ENCODE results near the gene LRP1B. TPM values are rescaled to one million over a fixed set of nuclear protein-coding genes. Genes with fewer than 3 reads are reported as not detected.

LRP1B gene
- total and polyA plus RNA-seq, 2 donors from 2014 or later = 0.69 to 1.2 TPM

- no peak for DNase-seq
- no peak overlapping the region for H3K9ac ChIP-seq (ENCODE audit: low read length in 3 of 3)
These were observed 420.1 kb downstream of the LRP1B start for GRCh38 chr2:141710589-141711239.

GRCh38 chr2:141709756-141710155, 421.1 kb downstream of the LRP1B start:
- Histone ChIP-seq H3K4me1 (ENCODE audit: control insufficient read depth in 2 of 3, insufficient read depth in 2 of 3, low read depth in 1 of 3, low read length in 3 of 3) (peaks cover 0 to 5% (median 0%) of the 10 kb centered on the region in 3 donors), H3K9ac (ENCODE audit: low read length in 3 of 3) (no peak overlapping the region), H3K9me3 (ENCODE audit: control insufficient read depth in 2 of 3, insufficient read depth in 1 of 3, low read length in 3 of 3) (no peaks in the 10 kb centered on the region), H3K36me3 (ENCODE audit: control insufficient read depth in 2 of 3, insufficient read depth in 3 of 3, low read length in 3 of 3) (no peaks in the 10 kb centered on the region), H3K4me3 (ENCODE audit: low read length in 3 of 3) (no peak overlapping the region), H3K27me3 (ENCODE audit: control insufficient read depth, insufficient read depth, low read length) (no peaks in the 10 kb centered on the region), H3K27ac (ENCODE audit: low read depth in 2 of 2, low read length in 2 of 2) (no peak overlapping the region)
- intact Hi-C loops (cut with DNase I) = no loop called here
- no peak for TF ChIP-seq CTCF (IDR thresholded peaks at IDR 0.05; ENCODE audit: borderline replicate concordance, extremely low read depth, insufficient read depth)
- DNase-seq (no peak), FAIRE-seq (no peak)

More at GRCh38 chr2:141710589-141711239, 420.1 kb downstream of the LRP1B start:
- FAIRE-seq = no peak
- no peak overlapping the region for H3K4me3 ChIP-seq (ENCODE audit: low read length in 3 of 3)
- H3K9me3 ChIP-seq (ENCODE audit: control insufficient read depth in 2 of 3, insufficient read depth in 1 of 3, low read length in 3 of 3) = no peaks in the 10 kb centered on the region
- peaks cover 0 to 5% (median 0%) of the 10 kb centered on the region in 3 donors for H3K4me1 ChIP-seq (ENCODE audit: control insufficient read depth in 2 of 3, insufficient read depth in 2 of 3, low read depth in 1 of 3, low read length in 3 of 3)
- intact Hi-C loops (cut with DNase I) = no loop called here
- no peak overlapping the region for H3K27ac ChIP-seq (ENCODE audit: low read depth in 2 of 2, low read length in 2 of 2)
- no peaks in the 10 kb centered on the region for H3K27me3 ChIP-seq (ENCODE audit: control insufficient read depth, insufficient read depth, low read length)
- no peaks in the 10 kb centered on the region for H3K36me3 ChIP-seq (ENCODE audit: control insufficient read depth in 2 of 3, insufficient read depth in 3 of 3, low read length in 3 of 3)
- no peak for TF ChIP-seq CTCF (IDR thresholded peaks at IDR 0.05; ENCODE audit: borderline replicate concordance, extremely low read depth, insufficient read depth)

GRCh38 chr2:141707486-141707885, 423.3 kb downstream of the LRP1B start:
- no peak for TF ChIP-seq CTCF (IDR thresholded peaks at IDR 0.05; ENCODE audit: borderline replicate concordance, extremely low read depth, insufficient read depth)
- DNase-seq (no peak), FAIRE-seq (no peak)
- H3K27ac ChIP-seq (ENCODE audit: low read depth in 2 of 2, low read length in 2 of 2) = no peak overlapping the region
- H3K4me3 ChIP-seq (ENCODE audit: low read length in 3 of 3) = no peak overlapping the region
- H3K36me3 ChIP-seq (ENCODE audit: control insufficient read depth in 2 of 3, insufficient read depth in 3 of 3, low read length in 3 of 3) = no peaks in the 10 kb centered on the region
- peaks cover 0 to 5% (median 0%) of the 10 kb centered on the region in 3 donors for H3K4me1 ChIP-seq (ENCODE audit: control insufficient read depth in 2 of 3, insufficient read depth in 2 of 3, low read depth in 1 of 3, low read length in 3 of 3)
- no peaks in the 10 kb centered on the region for H3K27me3 ChIP-seq (ENCODE audit: control insufficient read depth, insufficient read depth, low read length)
- intact Hi-C loops (cut with DNase I) = no loop called here
- H3K9ac ChIP-seq (ENCODE audit: low read length in 3 of 3) = no peak overlapping the region
- no peaks in the 10 kb centered on the region for H3K9me3 ChIP-seq (ENCODE audit: control insufficient read depth in 2 of 3, insufficient read depth in 1 of 3, low read length in 3 of 3)

- H3K27ac ChIP-seq (ENCODE audit: low read depth in 2 of 2, low read length in 2 of 2) = no peak overlapping the region
- H3K4me3 ChIP-seq (ENCODE audit: low read length in 3 of 3) = no peak overlapping the region
- no peaks in the 10 kb centered on the region for H3K27me3 ChIP-seq (ENCODE audit: control insufficient read depth, insufficient read depth, low read length)
- no peak for FAIRE-seq
- no peaks in the 10 kb centered on the region for H3K36me3 ChIP-seq (ENCODE audit: control insufficient read depth in 2 of 3, insufficient read depth in 3 of 3, low read length in 3 of 3)
- intact Hi-C loops (cut with DNase I) = no loop called here
- TF ChIP-seq CTCF (IDR thresholded peaks at IDR 0.05; ENCODE audit: borderline replicate concordance, extremely low read depth, insufficient read depth) = no peak
- H3K9me3 ChIP-seq (ENCODE audit: control insufficient read depth in 2 of 3, insufficient read depth in 1 of 3, low read length in 3 of 3) = no peaks in the 10 kb centered on the region
- no peaks in the 10 kb centered on the region for H3K4me1 ChIP-seq (ENCODE audit: control insufficient read depth in 2 of 3, insufficient read depth in 2 of 3, low read depth in 1 of 3, low read length in 3 of 3)
- DNase-seq = no peak
- H3K9ac ChIP-seq (ENCODE audit: low read length in 3 of 3) = no peak overlapping the region
These were observed 426.3 kb downstream of the LRP1B start for GRCh38 chr2:141704541-141704940.
